ENCODE results near the gene ZBTB47. TPM values are rescaled to one million over a fixed set of nuclear protein-coding genes. Genes with fewer than 3 reads are reported as not detected.

ZBTB47 gene
- total and polyA plus RNA-seq, 2 donors (not counting 3 experiments of a cell fraction or from before 2014, with no cell fraction given): 10.6 to 14.5 TPM

- ChIA-PET POLR2A (no interaction called here), CTCF (no interaction called here)
- H3K4me3 ChIP-seq (replicated peaks in 1 of 3; ENCODE audit: insufficient read depth in 1 of 3, low read depth in 1 of 3, low read length in 3 of 3): no peak overlapping the region
- H4K20me1 ChIP-seq (replicated peaks; ENCODE audit: control insufficient read depth, extremely low read depth, insufficient read depth, low read length): no peaks in the 10 kb centered on the region
- no peaks in the 10 kb centered on the region for H3K79me2 ChIP-seq (ENCODE audit: control insufficient read depth, insufficient read depth, low read length)
- dilution Hi-C loops (cut with MboI; ENCODE audit: extremely low pct_ligation_motif_present, low sequenced_read_pairs): no loop called here
- no peak for TF ChIP-seq MAX (IDR thresholded peaks at IDR 0.05; ENCODE audit: insufficient read depth, insufficient read length)
- TF ChIP-seq CTCF (IDR thresholded peaks at IDR 0.05; ENCODE audit: extremely low read depth in 1 of 2, insufficient read depth in 1 of 2, low read depth in 1 of 2, low read length in 2 of 2): no peak
- TF ChIP-seq POLR2AphosphoS5 (IDR thresholded peaks at IDR 0.05; ENCODE audit: insufficient read depth, low read depth, low read length): no peak
- no peak for TF ChIP-seq GATA2 (IDR thresholded peaks at IDR 0.05; ENCODE audit: insufficient read depth, insufficient read length, low read depth, low read length)
- TF ChIP-seq JUN (IDR thresholded peaks at IDR 0.05; ENCODE audit: borderline replicate concordance, insufficient read depth, insufficient read length, low read depth): no peak
- no peak for TF ChIP-seq MYC (IDR thresholded peaks at IDR 0.05; ENCODE audit: low read depth, low read length)
- no peak for TF ChIP-seq EZH2 (IDR thresholded peaks at IDR 0.05; ENCODE audit: borderline replicate concordance, low read depth, low read length, severe bottlenecking)
- no peak for TF ChIP-seq FOS (IDR thresholded peaks at IDR 0.05; ENCODE audit: borderline replicate concordance, insufficient read depth, low read length)
- no peak for TF ChIP-seq POLR2A (IDR thresholded peaks at IDR 0.05; ENCODE audit: low read depth, low read length)
- no peak overlapping the region for H3K9ac ChIP-seq (replicated peaks; ENCODE audit: extremely low read depth, insufficient read depth, low read length)
- H3K9me1 ChIP-seq (replicated peaks; ENCODE audit: control insufficient read depth, extremely low read depth, insufficient read depth, low read length): no peaks in the 10 kb centered on the region
- no peak overlapping the region for H2AFZ ChIP-seq (ENCODE audit: low read depth, low read length)
- DNase-seq (ENCODE audit: low read depth, low spot score) (no peak), FAIRE-seq (no peak)
- no peaks in the 10 kb centered on the region for H3K4me1 ChIP-seq (ENCODE audit: control insufficient read depth, extremely low read depth, insufficient read depth, low read length)
- H3K27ac ChIP-seq (ENCODE audit: insufficient read depth, low read depth, low read length): no peak overlapping the region
- H3K9me3 ChIP-seq (replicated peaks; ENCODE audit: control insufficient read depth, insufficient read depth, low read length): no peaks in the 10 kb centered on the region
- intact Hi-C loops (cut with micrococcal nuclease): no loop called here
- no peaks in the 10 kb centered on the region for H3K27me3 ChIP-seq (ENCODE audit: control insufficient read depth in 2 of 2, insufficient read depth in 2 of 2, low read length in 2 of 2)
- H3K36me3 ChIP-seq (ENCODE audit: control insufficient read depth in 2 of 2, extremely low read depth in 1 of 2, insufficient read depth in 2 of 2, low read length in 2 of 2): peaks cover 0 to 10% of the 10 kb centered on the region in 2 experiments
- H3K4me2 ChIP-seq (ENCODE audit: insufficient read depth, low read length): no peak overlapping the region
- BruUV-seq (replicated peaks): no TSS peak
Observed at GRCh38 chr3:42662037-42662812, 8.7 kb downstream of the ZBTB47 start.
